Endothelial cell of umbilical vein (primary cell): ENCODE measurements around the gene PPP4C. TPM values are rescaled to one million over a fixed set of nuclear protein-coding genes. Genes with fewer than 3 reads are reported as not detected.
A peak's percentile ranks its signal among the peaks of the same experiment; 100 is the strongest.

Experiments used
- BruUV-seq: library from RNA; stranded (reverse); fragments of 400-500 nt; replicated peaks from 2 replicates; lab custom pipeline; 2021; lab: Mats Ljungman, UMichigan
- CTCF ChIA-PET: fragments of 300-600, 350-600 bp; sonication (Branson Sonifier 250); formaldehyde crosslinking; loops from one replicate; lab custom pipeline; 2021; ENCODE audit warnings: antibody characterized with exemption, inconsistent platforms; lab: Charles Lee
- POLR2A ChIA-PET: fragments of 300-600, 350-600 bp; sonication (Branson Sonifier 250); formaldehyde crosslinking; loops from one replicate; lab custom pipeline; 2021; ENCODE audit warnings: antibody characterized with exemption, inconsistent platforms; lab: Charles Lee
- DNase-seq: peaks from one replicate; pipeline ENCODE4 v3.0.0-alpha.2; 2011; ENCODE audit warnings: low read depth, low spot score
- FAIRE-seq: peaks from 2 replicates; lab custom pipeline; 2011; peaks lifted over from hg19 to GRCh38; lab: Jason Lieb, UNC
- H2AFZ ChIP-seq: 2 replicates; pipeline ENCODE4 v1.6.0; 2012; ENCODE audit warnings: low read depth, low read length, control low read depth, inconsistent platforms
- H3K27ac ChIP-seq: 2 replicates; pipeline ENCODE4 v1.5.1; 2011; ENCODE audit warnings: low read depth, mild to moderate bottlenecking, control low read depth, low read length, moderate library complexity; ENCODE audit not compliant: insufficient read depth
- H3K27me3 ChIP-seq, 2 experiments: 2 replicates each; pipeline versions ENCODE4 v1.6.0 to v1.6.1; 2011; ENCODE audit warnings: low read length in 2 of 2, mixed read lengths in 1 of 2; ENCODE audit not compliant: control insufficient read depth in 2 of 2, insufficient read depth in 2 of 2
- H3K36me3 ChIP-seq, 2 experiments: 2 replicates in 1 of 2; 3 replicates in 1 of 2; pipeline ENCODE4 v1.5.1; 2011; ENCODE audit warnings: low read length in 2 of 2, mild to moderate bottlenecking in 1 of 2, moderate library complexity in 1 of 2; ENCODE audit not compliant: control insufficient read depth in 2 of 2, insufficient read depth in 2 of 2; ENCODE audit errors: extremely low read depth in 1 of 2
- H3K4me1 ChIP-seq: 3 replicates; pipeline ENCODE4 v1.5.1; 2011; ENCODE audit warnings: mild to moderate bottlenecking, low read length; ENCODE audit not compliant: control insufficient read depth, insufficient read depth; ENCODE audit errors: extremely low read depth
- H3K4me2 ChIP-seq: 2 replicates; pipeline ENCODE4 v1.6.1; 2011; ENCODE audit warnings: low read length, control low read depth, mixed read lengths; ENCODE audit not compliant: insufficient read depth
- H3K4me3 ChIP-seq, 3 experiments: fragments of 200-600 bp in 1 of 3; sonication (generic), shearing (Covaris generic) in 1 of 3; replicated peaks in 1 of 3; 2 replicates each; pipeline ENCODE4 v1.5.1; 2011 to 2016; ENCODE audit warnings: control low read depth in 3 of 3, low read length in 3 of 3, mild to moderate bottlenecking in 2 of 3, inconsistent platforms in 1 of 3, low read depth in 1 of 3, moderate library complexity in 1 of 3; ENCODE audit not compliant: insufficient read depth in 1 of 3
- H3K79me2 ChIP-seq: 2 replicates; pipeline ENCODE4 v1.6.0; 2012; ENCODE audit warnings: low read length, inconsistent platforms; ENCODE audit not compliant: control insufficient read depth, insufficient read depth
- H3K9ac ChIP-seq: replicated peaks from 2 replicates; pipeline ENCODE3; 2011; ENCODE audit warnings: low read length, control low read depth; ENCODE audit not compliant: insufficient read depth; ENCODE audit errors: extremely low read depth
- H3K9me1 ChIP-seq: replicated peaks from 3 replicates; pipeline ENCODE4 v1.6.0; 2011; ENCODE audit warnings: mild to moderate bottlenecking, low read length; ENCODE audit not compliant: control insufficient read depth, insufficient read depth; ENCODE audit errors: extremely low read depth
- H3K9me3 ChIP-seq: replicated peaks from 2 replicates; pipeline ENCODE4 v1.5.1; 2012; ENCODE audit warnings: low read length, inconsistent platforms; ENCODE audit not compliant: control insufficient read depth, insufficient read depth
- H4K20me1 ChIP-seq: replicated peaks from 2 replicates; pipeline ENCODE3; 2011; ENCODE audit warnings: mild to moderate bottlenecking, low read length; ENCODE audit not compliant: control insufficient read depth, insufficient read depth; ENCODE audit errors: extremely low read depth
- CTCF ChIP-seq, 2 donors: IDR thresholded peaks; 1 replicate in 1 of 2; 2 replicates in 1 of 2; pipeline ENCODE4 v1.5.1; 2011; ENCODE audit warnings: low read length in 2 of 2, mild to moderate bottlenecking in 2 of 2, moderate library complexity in 2 of 2, control low read depth in 1 of 2, inconsistent platforms in 1 of 2, low read depth in 1 of 2; ENCODE audit not compliant: insufficient read depth in 1 of 2; ENCODE audit errors: extremely low read depth in 1 of 2
- EZH2 ChIP-seq: IDR thresholded peaks from 2 replicates; pipeline ENCODE4 v1.6.1; 2012; ENCODE audit warnings: borderline replicate concordance, low read depth, mild to moderate bottlenecking, moderate library complexity, low read length, inconsistent platforms; ENCODE audit not compliant: severe bottlenecking
- FOS ChIP-seq: IDR thresholded peaks from 2 replicates; pipeline ENCODE4 v1.6.1; 2011; ENCODE audit warnings: mild to moderate bottlenecking, low read length, moderate library complexity, borderline replicate concordance; ENCODE audit not compliant: insufficient read depth
- GATA2 ChIP-seq: IDR thresholded peaks from 2 replicates; pipeline ENCODE4 v1.7.0; 2011; ENCODE audit warnings: low read depth, mild to moderate bottlenecking, moderate library complexity, mixed read lengths, low read length; ENCODE audit not compliant: insufficient read length, insufficient read depth
- JUN ChIP-seq: IDR thresholded peaks from 2 replicates; pipeline ENCODE4 v1.6.1; 2011; ENCODE audit warnings: borderline replicate concordance, low read depth; ENCODE audit not compliant: insufficient read length, insufficient read depth
- MYC ChIP-seq: IDR thresholded peaks from one replicate; pipeline ENCODE4 v1.6.1; 2011; ENCODE audit warnings: mild to moderate bottlenecking, low read depth, low read length
- POLR2A ChIP-seq: IDR thresholded peaks from 2 replicates; pipeline ENCODE4 v1.6.1; 2012; ENCODE audit warnings: low read depth, mild to moderate bottlenecking, control low read depth, low read length
- POLR2AphosphoS5 ChIP-seq: IDR thresholded peaks from 2 replicates; pipeline ENCODE4 v1.6.1; 2012; ENCODE audit warnings: low read depth, mild to moderate bottlenecking, control low read depth, low read length, moderate library complexity; ENCODE audit not compliant: insufficient read depth
- dilution Hi-C: fragments of 300-500 bp; cut with MboI; formaldehyde crosslinking; loops from one replicate; pipeline ENCODE4 v1.15.0; 2019; ENCODE audit warnings: low sequenced_read_pairs; ENCODE audit not compliant: extremely low pct_ligation_motif_present
- intact Hi-C: fragments of 100-400 bp; cut with micrococcal nuclease; formaldehyde crosslinking; loops from one replicate; pipeline ENCODE4 v1.10.0; 2022
- polyA plus RNA-seq, 4 experiments: library from polyadenylated mRNA; depleted of rRNA in 3 of 4; stranded (reverse) in 3 of 4; unstranded in 1 of 4; fragments of >200 nt; gene quantifications; 2 replicates each; pipeline versions ENCODE4 v1.2.1 to v1.2.3, GENCODE V29; 2011 to 2012; ENCODE audit warnings: missing spikeins in 1 of 4
- total RNA-seq: library from RNA; stranded (reverse); gene quantifications from 2 replicates; pipeline ENCODE4 v1.2.3, GENCODE V29; 2021
- TF ChIP-seq, protein P1 (sequence below): IDR thresholded peaks from 2 replicates; pipeline ENCODE4 v1.6.1; 2011; ENCODE audit not compliant: insufficient read depth, insufficient read length

Gene PPP4C
- total and polyA plus RNA-seq, 2 donors (not counting 3 experiments of a cell fraction or from before 2014, with no cell fraction given), result 167 to 327 TPM

GRCh38 chr16:30084816-30085159 is 9.0 kb downstream of the PPP4C start:
- H3K27me3 ChIP-seq, result no peaks in the 10 kb centered on the region
- peaks cover 10% of the 10 kb centered on the region for H3K79me2 ChIP-seq
- H3K9ac ChIP-seq, result no peak overlapping the region
- H3K4me2 ChIP-seq, result no peak overlapping the region
- H3K27ac ChIP-seq, result no peak overlapping the region
- intact Hi-C loops, result no loop called here
- no peak overlapping the region for H3K4me3 ChIP-seq
- POLR2A ChIA-PET, result no interaction called here
- no peak for DNase-seq
- H3K9me1 ChIP-seq, result no peaks in the 10 kb centered on the region
- no peaks in the 10 kb centered on the region for H3K4me1 ChIP-seq
- no peaks in the 10 kb centered on the region for H4K20me1 ChIP-seq
- dilution Hi-C loops, result no loop called here
- H2AFZ ChIP-seq, result no peak overlapping the region
- no peaks in the 10 kb centered on the region for H3K9me3 ChIP-seq
- CTCF ChIA-PET, result no interaction called here
- BruUV-seq, result TSS peak; percentile 26
- no peak for FAIRE-seq
- TF ChIP-seq POLR2A (no peak), JUN (no peak), POLR2AphosphoS5 (no peak), FOS (no peak), CTCF (IDR thresholded peaks at IDR 0.05; ENCODE audit: extremely low read depth in 1 of 2, insufficient read depth in 1 of 2, low read depth in 1 of 2, low read length in 2 of 2) (no peak), MYC (no peak), EZH2 (no peak), GATA2 (no peak)
- TF ChIP-seq, protein P1, sequence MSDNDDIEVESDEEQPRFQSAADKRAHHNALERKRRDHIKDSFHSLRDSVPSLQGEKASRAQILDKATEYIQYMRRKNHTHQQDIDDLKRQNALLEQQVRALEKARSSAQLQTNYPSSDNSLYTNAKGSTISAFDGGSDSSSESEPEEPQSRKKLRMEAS, result no peak
- H3K36me3 ChIP-seq, result peaks cover 13 to 37% of the 10 kb centered on the region in 2 experiments
